HG02678 (cell line): ENCODE data around the gene PLAAT5.

ENCODE experiments used
- ATAC-seq: cut with Tn5 transposase; IDR thresholded peaks from one replicate; pipeline ENCODE4 v1.9.1; 2021; ENCODE audit warnings: mild to moderate bottlenecking, moderate library complexity; ENCODE audit not compliant: unreplicated experiment

Gene PLAAT5

DNA sequence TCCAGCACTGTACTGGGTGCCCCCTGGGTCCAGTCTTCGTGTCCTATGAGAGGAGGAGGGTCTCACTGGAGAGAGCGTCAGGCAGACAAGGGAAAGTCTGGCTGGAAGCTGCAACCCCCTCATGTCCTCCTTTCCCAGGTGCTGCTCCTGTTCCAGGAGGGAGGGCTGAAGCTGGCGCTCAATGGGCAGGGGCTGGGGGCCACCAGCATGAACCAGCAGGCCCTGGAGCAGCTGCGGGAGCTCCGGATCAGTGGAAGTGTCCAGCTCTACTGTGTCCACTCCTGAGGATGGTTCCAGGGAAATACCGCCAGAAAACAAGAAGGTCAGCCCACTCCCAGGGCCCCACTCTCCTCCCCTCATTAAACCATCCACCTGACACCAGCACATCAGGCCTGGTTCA lies 25.1 kb upstream of the PLAAT5 start:
- no peak for ATAC-seq

DNA sequence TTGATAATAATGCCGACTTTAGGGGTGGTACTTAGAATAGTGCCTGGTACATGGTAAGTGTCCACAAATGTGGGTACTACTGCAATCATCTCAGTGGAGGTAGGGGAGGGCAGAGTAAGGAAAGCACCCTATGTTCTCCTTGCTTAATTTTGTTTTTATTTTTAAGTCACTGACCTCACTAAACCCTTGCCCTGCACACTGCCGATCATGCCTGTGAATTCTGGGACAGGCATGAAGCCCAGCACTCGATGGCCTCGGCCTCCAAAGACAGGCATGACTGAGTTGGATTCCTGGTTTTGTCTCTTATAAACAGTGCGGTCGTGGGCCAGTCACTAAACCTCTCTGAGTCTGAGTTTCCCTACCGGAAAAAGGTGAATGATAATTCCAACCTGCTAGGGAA lies 21.8 kb upstream of the PLAAT5 start:
- no peak for ATAC-seq

DNA sequence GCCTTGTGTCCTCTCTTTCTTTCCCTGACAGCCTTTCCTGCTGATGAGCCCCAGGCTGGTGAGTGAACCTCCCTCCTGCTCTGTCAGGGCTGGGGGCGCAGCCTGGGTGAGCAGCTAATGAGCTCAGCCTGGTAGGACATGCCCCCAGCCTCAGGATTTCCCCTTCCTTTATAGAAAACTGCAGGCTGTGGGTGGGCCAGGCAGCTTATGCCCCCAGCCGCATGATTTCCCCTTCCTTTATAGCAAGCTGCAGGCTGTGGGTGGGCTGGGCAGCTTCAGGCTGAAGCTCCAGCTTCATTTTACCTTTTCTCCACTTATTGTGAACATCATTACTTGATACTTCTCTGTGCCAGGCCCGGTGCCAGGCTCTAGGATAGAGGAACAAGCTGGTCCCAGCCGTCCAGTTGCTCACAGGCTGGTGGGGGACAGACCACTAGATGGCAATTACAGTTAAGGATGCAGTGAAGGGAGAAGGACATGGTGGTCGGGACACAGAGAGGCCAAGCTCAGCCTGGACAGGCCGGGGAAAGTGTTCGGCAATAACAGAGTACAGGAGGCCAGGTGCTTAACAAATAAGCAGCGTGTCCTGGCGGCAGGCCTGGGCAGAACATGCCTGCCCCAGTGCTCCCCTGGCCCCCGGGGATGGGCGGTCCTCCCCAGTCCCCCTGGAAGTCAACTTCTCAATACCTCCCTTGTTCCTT lies 20.2 kb upstream of the PLAAT5 start:
- ATAC-seq = no peak

DNA sequence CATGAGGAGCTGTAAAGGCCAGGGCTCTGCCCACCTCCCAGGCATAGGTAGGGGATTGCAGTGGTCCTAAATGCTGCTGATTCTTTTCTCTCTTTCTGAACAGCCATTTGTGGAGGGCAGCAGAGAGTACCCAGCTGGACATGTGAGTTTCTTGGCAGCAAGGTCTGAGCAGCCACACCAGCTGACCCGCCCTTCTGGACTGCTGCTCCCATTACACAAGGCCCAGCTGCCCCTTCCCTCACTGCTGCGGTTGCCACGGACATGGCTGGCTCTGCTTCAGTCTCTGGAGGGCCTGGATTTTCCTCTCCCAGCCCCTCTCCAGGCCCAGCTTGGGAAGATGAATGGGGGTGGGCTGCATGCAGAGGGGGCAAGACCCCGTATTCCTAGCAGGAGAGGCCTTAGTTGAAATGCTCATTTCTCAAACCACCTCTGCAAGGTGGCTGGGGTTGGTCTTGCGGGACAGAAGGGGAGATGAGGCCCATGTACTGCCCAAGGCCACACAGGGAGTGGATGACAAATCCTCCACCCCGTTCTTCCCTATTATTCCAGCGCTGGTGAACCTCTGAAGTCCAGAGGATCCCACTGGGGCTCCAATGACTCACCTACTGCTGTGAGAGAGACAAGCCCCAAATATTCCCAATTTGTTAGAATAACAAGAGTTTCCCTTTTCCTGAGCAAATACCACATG lies 19.5 kb upstream of the PLAAT5 start:
- no peak for ATAC-seq

DNA sequence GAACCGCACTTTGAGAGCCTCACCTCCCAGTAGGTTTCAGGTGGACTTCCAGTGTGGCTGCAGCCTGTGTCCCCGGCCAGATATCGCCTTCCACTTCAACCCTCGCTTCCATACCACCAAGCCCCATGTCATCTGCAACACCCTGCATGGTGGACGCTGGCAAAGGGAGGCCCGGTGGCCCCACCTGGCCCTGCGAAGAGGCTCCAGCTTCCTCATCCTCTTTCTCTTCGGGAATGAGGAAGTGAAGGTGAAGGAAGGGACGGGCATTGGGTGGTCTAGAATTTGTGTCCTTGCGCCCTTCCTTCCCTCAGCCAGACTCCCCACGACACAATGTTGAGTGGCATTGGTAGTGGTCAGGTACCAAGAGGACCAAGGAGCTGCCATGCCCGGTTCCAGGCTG lies 17.8 kb upstream of the PLAAT5 start:
- ATAC-seq = no peak

DNA sequence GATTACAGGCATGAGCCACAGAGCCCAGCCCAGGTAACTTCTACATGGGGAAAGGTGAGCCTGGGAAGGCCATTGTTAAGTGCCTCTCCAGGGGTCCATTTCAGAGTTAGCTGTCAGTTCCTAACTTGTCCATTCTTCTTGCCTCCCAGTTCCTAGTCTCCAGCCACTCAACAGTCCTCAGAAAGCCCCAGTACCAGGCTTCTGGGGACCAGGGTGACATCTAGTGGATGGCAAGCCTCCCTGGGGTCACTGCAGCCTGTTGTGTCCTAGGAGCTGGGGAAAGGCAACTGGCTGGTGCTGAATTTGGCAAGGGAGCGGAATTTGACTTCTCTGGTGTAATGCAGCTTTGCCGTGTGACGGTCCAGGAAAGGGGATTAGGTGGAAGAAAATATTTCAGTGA lies 17.0 kb upstream of the PLAAT5 start:
- ATAC-seq = no peak

DNA sequence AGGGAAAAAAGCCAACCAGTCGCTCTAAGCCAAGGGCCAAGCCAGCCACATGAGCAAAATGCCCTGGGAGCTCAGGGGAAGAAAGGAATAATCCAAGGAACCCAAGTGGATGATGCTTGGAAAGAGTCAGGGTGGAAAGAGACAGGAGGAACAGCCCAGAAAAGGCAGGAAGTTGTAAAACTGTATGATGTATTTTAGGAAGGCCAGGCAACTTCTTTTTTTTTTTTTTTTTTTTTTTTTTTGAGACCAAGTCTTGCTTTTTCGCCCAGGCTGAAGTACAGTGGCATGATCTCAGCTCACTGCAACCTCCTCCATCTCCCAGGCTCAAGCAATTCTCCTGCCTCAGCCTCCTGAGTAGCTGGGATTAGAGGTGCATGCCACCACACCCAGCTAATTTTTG lies 16.5 kb upstream of the PLAAT5 start:
- no peak for ATAC-seq

DNA sequence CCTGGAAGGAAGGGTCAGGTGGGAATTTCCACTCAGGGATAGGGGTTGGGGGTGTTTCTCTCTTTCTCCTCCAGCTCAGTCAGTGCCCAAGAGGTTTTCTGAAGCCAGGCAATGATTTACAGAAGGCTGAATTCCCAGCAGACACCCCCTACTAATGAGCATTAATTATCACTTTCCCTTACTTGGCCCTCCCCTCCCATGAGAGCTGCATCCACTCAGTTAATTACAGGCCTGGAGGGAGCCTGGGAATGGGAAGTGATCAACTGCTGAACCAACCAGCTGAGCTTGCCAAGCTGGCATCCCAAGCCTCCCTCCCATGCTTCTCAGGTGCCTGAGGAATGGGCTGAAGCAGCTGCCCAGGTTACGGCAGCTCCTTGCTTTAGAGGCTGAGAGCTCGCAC lies 15.9 kb upstream of the PLAAT5 start:
- no peak for ATAC-seq

DNA sequence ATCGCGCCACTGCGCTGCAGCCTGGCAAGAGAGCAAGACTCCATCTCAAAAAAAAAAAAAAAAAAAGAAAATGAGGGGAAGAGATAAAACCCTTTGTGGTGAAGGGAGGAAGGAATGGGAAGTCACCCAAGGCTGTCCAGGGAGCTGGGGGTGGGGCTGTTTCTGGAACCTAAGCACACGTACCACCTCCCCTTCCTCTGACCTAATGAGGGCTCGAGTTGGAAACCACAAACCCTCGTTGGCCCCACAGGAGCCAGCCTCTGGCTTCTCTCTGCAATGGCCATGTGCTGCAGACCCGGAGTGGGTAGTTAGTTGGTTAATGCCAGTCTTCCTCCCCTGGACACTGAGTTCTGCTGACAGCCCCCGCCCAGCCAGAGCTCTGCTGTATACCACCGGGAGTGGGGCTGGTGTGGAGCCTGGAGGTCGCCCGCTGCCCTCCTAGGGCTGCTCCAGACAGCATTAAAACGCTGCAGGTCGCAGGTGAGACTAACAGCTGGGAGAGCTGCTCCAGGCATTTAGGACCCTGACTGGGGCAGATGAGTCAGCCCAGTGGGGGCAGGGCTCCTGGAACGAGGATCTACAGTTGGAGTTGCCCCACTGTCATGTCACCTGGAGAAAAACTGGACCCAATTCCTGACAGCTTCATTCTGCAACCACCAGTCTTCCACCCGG lies 15.0 kb upstream of the PLAAT5 start, which contains the start of gene LGALS12:
Gene LGALS12, plus strand, starts transcription at position 228 of the 672 bp plus-strand sequence. Its CDS starts 375 bp downstream, at position 603.
- ATAC-seq = no peak

DNA sequence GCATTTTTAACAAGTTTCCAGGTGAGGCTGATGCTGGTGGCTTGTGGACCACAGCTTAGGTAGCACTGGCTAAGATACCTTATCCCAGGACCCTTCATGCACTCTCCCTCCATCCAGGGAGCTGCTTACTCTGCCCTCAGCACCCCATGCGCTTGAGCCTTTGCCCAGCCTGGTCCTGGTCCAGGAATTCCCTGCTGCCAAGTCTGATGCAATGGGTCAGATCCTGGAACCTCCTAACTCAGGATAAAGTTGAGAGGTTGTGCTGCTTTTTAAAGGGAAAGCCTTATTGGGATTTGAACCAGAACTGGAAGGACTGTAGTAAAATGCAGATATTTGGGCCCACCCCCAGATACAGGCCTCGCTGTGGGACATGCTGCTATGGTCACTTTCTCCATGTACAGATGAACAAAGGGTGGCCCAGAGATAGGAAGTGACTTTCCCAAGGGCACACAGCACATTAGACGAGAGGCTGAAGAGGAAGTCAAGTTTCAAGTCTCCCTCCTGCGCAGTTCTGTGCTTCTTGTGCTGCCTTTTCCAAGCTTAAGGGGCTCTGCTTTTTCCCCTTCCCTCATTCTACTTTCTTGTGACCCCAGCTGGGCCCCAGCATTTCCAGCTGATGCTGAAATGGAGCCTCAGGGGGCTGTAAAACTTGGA lies 14.1 kb upstream of the PLAAT5 start:
- no peak for ATAC-seq

DNA sequence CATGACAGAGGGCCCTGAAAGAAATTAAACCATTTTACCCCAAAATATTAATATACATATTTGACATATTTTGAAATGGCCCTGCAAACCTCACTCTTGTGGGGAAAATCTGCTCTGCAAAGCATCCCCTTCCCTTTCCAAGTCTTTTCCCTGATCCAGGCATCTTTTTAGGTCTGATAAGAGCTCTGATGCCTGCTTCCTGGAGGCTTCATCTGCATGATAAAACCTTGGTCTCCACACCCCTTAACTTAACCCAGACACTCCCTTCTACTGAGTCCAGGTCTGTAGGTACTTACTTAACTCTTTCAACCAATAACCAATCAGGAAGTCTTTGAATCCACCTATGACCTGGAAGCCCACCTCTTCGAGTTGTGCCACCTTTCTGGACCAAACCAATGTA lies 13.1 kb upstream of the PLAAT5 start:
- no peak for ATAC-seq

DNA sequence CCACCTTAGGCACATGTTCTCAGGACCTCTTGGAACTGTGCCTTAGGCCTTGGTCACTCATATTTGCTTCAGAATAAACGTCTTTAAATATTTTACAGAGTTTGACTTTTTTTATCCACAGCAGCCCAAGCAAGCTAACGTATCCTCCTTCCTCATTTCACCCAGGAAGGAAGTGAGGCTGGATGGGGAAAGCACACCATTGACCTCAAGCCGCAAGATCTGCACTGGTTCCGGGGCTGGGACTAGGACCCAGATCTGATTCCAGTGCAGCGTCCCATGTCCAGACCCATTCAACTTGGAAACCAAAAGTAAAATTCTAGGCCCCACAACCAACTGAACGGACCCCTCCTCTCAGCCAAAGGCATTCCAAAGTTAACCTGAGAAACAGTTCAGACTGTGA lies 12.5 kb upstream of the PLAAT5 start:
- ATAC-seq = no peak

DNA sequence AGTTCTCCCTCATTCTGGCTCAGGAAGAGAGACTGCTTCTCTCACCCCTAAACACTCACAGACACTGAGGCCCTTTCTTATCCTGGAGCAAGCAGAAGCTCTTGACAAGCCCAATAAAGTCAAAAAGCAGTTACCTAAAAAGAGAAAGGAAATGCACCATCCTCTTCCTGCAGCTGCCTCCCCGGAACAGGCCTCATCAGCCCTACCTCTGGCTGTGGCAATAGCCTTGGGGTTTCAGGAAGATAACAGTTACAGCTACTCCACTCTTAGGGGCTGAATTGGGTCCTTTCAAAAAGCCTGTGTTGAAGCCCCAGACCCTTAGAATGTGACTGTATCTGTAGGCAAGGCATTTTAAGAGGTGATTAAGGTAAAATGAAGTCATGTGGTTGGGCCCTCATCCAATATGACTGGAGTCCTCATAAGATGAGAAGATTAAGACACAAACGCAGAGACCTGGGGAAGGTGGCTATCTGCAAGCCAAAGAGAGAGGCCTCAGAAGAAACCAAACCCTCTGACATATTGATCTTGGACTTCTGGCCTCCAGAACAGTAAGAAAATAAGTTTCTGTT lies 11.4 kb upstream of the PLAAT5 start:
- no peak for ATAC-seq

DNA sequence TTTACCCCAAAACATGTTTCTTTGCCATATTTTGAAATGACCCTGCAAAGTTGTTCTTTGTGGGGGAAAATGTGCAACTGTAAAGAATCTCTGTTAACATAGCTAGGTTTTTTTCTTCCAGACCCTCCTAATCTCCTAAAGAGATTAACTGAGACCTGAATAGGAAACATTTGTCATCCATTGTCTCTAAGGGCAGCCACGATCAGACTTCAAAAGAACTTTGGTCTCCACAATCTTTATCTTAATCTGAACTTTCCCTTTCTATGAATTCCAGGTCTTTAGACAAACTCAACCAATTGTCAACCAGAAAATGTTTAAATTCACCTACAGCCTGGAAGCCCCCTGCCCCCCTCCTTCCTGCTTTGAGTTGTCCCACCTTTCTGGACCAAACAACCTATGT lies 10.3 kb upstream of the PLAAT5 start:
- no peak for ATAC-seq

DNA sequence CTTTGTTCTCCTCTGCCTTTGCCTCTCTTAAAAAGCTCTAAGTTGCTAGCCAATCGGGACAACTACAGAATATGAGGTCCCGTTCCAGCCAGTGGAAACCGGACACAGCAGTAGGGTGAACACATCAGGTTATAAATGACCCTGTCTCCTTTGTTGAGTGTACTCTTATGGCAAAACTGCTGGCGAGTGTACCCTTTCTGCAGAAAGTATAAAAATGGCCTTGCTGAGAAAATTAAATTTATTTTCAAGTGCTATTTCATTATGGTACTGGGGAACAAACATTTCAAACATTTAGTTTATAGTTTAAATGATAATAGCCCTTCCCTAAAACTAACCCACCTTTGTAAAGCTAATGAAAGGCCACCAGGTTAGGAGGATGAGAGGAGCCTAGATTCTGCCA lies 8.9 kb upstream of the PLAAT5 start:
- ATAC-seq = no peak

DNA sequence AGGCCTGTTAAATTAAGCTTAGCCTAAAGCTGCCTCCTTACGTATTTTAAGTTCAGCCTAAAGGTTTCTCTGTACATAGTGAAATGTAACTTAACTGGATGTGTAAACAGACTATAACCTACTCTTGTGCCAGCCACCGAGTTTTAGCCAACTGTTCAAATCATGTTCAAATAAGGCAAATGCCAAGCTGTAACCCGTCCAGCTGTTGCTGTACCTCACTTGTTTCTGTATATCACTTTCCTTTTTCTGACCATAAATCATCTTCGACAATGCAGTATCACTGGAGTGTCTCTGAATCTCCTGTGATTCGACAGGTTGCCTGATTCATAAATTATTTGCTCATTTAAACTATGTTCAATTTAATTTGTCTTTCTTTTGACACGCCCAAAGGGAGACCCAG lies 4.0 kb upstream of the PLAAT5 start:
- no peak for ATAC-seq

DNA sequence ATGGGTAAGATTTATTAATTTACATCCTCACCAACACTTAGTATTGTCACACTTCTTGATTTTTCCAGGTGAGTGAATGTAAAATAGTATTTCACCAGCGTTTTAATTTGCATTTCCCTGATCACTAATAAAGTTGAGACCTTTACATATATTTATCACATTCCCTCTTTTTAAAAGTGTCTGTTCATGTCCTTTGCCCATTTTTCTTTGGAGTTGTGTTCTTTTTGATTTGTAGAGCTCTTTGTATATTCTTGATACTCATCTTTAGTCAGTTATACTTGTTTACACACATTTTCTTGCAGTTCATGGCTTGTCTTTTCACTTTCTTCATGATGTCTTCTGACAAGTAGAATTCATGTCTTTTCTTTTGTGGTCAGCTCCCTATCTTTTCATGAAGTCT lies 2.2 kb upstream of the PLAAT5 start:
- no peak for ATAC-seq

DNA sequence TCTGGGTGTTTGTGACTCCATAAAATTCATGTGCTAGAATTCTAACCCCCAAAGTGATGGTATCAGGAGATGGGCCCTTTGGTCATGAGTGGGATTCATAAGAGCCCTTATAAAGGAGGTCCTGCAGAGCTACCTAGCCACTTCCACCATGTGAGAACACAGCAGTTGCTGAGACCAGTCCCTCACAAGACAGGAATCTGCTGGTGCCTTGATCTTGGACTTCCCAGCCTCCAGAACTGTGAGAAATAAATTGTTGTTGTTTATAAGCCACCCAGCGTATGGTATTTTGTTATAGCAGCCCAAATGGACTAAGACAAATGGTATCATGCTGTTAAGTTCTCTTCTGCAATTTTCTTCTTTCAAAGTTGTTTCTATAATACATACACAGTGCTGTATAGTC lies 1.5 kb upstream of the PLAAT5 start:
- ATAC-seq = no peak

DNA sequence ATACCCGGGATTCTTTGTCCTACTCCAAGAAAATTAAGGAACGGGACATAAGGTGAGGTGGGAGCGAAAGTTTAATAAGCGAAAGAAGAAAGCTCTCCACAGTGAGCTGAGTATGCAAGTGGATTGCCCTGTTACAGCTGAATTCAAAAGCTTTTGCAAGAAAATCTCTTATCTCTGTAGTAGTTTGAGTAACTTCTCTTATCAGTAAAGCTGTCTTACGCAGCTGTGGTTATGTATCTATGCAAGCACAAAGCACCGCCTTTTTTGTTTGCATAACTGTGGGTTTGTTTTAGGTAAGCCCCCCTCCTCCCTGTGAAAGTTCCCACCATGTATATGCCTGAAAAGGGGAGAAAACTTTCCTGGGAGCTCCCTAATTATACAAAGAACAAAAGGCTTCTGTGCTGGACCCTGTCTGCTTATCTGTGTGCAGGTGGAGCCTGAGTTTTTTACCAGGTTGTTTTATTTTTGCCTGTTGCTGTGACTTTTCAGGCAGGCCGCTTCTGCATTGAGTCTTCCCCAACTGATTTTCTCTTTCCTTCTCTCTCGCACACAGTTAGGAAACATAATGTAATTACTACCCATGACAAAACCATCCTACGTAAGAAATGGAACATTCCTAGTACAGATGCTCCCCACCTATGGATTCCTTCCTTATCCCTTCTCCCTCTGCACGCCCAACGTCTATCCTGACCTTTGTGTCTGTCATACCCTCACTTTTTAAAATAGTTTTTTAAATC lies 837 bp upstream of the PLAAT5 start:
- no peak for ATAC-seq

DNA sequence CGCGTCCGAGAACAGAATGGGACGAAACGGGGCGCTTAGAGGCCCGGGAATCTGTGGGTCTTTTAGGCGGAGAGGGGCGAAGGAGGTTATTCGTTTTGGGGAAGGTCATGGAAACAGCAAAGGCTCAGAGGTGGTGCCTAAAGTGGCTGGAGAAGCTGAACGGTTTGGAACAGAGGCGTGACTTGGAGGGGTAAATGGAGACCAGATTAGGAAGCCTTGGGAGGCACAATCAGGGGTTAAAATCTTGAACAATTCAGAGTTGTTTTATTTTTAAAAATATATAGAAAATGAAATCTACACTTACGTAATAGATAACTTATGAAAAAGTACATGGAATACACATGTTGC lies 247 bp upstream of the PLAAT5 start:
- ATAC-seq = no peak

DNA sequence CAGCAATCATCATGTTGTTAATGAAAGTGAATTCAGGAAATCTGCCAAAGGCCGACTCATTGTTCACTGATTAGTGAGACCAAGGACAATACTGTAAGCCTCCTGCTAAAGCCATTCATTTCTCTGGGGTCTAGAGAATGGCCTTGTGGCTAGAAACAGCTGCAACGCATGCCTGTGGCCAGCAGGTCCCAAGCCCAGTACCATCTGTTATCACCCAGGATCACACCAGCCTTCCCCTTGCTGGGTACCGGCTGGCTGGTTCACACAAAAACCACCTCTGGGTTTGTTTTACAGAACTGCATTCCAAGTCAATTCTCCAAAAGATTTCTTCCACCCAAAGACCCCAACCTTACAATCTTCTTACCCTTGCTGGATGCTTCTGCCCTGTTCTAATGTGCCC lies 1.1 kb downstream of the PLAAT5 start:
- no peak for ATAC-seq
